NCI-H187 (cell line): ENCODE data around the gene INTS2.
A peak's percentile ranks its signal among the peaks of the same experiment; 100 is the strongest.
"Not testable (repeated sequence)": the region's sequence is repeated elsewhere in the genome, so short reads cannot be mapped to it uniquely, and the experiment has no call there.

Experiments used
- DNase-seq, 2 experiments: peaks; one replicate each; lab custom pipeline; 2025; lab: John Stamatoyannopoulos, UW

INTS2 gene

DNA sequence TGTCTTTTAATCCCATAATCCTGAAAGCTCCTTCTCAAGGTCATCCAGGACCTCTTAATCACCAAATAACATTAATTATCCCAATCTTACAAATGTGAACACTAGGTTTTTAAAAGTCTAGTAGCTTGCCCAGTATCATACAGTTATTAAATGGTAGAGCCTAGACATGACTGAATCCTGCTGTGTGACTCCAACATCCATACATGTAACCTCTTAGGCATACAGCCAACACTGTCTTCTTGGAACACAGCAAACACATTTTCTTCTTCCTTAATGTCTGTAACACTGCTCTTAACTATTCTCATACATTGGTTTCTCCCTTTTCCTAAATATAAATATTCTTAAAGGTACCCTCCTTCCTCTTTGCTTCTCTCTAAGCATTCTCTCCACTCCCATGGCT is 78.1 kb downstream of the INTS2 start:
- no peak for DNase-seq

DNA sequence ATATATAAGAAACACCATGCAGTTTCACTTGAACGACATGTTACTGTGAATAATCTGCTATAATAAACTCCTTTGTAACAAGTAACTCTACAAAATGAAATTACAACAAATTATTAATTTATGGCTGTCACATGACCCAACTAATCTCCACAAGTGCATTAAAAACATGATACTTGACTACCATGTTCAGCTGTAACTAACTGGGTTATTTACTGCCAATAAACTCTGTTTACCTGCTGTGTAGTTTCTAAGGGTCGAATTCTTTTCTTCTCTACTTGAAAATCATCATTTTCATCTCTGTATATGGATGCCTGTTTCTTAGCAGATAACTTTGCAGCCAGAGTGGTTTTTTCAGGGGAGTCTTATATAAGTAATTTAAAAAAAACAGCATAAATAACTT is 78.9 kb downstream of the INTS2 start:
- no peak for DNase-seq

DNA sequence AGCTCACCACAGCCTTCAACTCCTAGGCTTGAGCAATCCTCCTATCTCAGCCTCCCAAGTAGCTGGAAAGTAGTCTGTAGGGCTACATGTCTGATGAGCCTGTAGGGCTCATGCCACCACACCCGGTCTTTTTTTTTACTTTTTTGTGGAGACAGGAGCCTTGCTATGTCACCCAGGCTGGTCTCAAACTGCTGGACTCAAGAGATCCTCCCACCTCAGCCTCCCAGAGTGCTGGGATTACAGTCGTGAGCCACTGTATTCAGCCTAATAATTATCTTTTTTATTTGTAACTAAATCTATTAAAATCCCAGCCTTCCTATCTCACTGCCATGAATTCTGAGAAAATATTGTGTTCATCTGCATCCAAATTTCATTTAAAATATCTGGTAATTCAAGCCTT is 79.5 kb downstream of the INTS2 start:
- no peak for DNase-seq

DNA sequence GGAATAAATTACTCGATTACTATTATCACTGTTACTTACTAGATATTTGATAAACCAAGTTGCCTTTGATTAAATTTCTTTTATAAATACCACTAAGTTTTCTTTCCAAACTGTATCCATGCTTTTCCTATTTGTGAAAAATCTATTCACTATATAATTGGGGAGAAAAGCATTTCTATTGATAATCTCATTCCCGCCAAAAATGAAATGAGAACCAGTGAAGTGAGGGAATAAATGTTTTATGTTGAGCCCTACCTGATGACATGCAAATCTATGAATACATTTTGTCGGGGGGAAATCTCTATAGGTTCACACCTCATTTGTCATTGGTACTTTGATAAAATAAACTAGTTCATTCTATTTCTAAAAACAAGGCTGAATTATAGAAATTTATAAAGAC is 80.1 kb downstream of the INTS2 start:
- no peak for DNase-seq

DNA sequence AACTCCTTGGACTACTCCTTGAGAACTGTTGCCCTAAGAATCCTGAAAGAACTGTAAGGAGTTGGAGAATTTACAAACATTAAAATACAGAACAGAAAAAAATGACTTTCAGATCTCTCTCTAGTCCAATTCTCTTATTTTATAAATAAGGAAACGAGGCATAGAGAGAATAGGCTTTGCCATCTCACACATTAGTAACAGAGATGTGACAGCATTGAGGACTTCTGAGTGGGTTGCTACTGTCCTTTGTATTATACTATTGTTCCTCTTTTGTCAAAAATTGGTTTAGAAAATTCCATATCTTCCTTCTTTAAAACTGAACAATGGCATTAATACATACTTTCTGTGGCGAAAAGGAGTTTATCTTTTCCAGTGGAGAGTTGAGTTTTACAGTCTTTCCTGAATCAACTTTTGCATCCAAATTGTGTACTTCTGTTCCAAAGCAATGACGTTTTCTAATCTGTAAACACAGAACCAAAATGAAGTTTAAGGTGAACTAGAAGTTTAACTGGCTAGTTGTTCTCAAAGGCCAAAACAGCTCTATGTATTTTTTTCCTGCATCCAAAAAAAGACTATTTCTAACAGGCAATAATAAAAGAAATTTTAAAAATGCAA is 80.9 kb downstream of the INTS2 start:
- no peak for DNase-seq

DNA sequence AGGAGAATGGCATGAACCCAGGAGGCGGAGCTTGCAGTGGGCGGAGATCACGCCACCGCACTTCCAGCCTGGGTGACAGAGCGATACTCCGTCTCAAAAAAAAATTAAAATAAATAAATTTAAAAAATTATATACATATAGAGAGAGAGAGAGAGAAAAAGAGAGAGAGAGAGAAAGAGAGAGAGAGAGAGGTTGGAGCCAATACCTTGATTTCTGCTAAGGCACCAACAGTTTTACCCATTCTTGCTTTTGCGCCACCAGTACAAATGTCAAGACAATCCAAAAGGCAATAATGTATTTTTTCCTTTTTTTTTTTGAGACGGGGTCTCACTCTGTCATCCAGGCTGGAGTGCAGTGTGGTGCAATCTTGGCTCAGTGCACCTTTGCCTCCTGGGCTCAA is 81.7 kb downstream of the INTS2 start:
- DNase-seq = no peak

DNA sequence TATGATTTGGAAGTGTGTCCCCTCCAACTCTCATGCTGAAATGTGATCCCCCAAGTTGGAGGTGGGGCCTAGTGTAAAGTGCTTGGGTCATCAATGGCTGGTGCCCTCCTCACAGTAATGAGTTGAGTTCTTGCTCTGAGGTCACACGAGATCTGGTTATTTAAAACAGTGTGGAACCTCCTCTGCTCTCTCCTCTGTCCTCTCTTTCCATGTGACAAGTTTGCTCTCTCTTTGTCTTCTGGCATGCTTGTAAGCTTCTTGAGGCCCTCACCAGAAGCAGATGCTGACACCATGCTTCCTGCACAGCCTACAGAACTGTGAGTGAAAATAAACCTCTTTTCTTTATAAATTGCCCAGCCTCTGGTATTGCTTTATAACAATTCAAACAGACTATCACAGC is 84.3 kb downstream of the INTS2 start:
- no peak for DNase-seq

DNA sequence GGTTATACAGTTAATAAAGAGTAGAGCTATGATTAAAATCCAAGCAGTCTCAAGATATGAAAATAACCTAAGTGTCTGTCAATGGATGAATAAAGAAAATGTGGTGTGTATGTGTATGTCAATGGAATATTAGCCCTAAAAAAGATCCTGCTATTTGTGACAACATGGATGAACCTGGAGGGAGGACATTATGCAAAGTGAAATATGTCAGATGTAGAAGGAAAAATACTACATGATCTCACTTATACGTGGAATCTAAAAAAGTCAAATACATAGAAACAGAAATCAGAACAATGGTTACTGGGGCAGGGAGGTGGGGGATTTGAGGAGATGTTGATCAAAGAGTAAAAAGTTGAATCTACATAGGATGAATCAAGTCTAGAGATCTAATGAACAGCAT is 84.9 kb downstream of the INTS2 start:
- DNase-seq = no peak

DNA sequence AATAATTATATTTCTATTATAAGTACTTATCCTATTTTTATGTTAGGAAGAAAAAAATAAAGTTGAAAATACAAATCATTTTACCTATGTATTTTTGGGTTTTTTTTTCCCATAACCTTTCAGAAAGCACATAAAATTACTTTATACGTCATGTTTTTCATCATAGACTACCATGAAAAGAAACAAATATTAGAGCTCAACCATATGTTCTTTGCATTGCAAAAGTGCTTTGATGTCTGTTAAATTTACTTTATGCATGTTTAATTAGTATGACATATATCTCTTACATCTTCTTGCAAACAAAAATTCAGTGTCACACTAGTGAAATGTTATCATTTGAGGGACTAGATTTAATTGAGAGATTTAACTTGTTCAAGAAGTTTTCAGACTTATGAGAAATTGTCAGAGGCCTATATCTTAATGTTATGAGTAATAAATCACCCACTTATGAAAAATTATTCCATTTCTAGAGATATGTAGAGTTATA is 88.4 kb downstream of the INTS2 start:
- DNase-seq = no peak

DNA sequence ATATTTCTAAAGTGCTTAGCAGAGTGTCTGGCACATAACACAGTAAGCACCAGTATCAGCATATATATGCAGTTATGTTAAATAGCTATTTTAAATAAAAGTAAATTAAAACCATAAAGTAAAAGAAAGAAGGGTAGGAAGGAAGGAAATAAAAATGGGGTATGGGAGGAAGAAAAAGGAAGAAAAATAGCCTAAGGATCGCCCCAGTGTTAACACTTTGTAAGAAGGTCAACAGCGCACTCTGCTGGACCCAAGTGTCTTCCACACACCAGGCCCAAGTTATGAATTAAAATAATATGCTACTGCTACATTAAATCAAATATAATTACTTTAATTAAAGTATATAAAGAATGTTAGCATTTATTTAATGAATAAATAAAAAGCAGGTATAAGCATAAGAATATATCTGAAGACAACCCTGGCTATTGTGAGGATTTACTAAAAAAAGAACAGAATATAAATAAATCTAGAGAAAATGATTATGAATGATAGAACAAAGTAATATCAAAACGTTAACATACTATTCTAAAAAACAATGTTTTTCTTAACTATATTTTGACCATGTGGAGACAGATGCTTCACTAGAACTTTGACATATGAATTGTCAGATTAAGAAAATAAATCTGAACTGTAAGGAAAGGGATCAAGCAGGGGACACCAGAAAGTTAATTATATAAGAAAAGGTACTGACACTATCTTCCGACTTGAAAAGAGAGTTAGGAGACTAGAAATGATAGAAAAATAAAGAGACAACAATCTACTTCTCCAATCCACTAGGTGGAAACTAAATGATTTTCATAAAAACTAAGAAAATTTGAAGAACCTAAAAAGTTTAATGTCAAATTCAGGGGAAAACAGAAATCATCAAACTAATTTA is 90.4 kb downstream of the INTS2 start:
- DNase-seq = peak in 1 of 2 experiments; percentile 28

DNA sequence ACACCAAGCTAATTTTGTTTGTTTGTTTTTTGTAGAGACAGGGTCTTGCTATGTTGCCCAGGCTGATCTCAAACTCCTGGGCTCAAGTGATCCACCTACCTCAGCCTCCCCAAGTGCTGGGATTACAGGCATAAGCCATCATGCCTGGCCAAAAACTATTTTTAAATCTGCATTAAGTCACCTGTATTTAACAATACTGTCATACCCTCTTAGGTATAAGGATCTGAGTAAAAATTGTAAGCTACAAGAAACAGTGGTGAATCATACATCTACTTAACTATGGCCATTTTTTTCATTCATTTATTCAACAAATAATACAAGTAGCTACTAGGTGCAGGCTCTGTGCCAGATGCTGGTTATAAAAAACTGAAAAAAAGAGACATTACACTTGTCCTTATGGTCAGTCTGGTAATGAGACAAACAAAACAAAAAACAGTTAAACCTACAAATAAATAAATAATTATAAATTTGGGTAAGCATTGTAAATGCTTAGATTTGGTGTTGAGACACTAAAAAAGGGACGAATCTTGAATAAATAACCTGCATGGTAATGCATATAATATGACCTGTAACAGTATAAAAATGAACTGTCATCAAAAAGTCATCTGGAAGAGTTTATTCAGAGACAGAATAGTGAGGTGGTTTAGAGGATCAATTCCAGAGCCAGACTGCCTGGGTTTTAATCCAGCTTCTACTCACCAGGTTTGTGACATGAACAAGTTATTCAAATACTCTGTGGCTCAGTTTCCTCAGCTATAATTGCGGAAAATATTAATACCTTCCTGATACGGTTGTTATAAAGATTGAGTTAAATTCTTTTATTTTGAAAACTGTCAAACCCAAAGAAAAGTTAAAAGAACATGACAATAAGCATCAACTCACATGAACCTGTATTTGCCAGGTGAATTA is 91.3 kb downstream of the INTS2 start:
- no peak for DNase-seq

DNA sequence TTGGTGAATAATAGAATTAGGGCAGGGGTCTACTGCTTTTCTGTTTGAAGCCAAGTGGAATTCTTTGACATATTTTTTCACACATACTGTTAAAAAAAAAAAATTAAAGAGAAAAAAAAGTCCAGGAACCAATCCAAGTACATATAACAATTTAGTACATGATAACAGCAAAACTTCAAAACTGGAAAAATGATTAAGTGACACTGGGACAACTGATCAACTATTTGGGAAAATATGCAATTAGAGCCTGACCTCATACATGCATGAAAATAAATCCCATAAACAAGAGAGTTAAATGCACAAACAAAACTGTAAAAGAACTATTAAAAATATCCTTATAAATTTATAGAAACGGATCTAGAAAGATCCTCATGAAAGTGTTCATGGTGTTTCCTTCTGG is 92.2 kb downstream of the INTS2 start:
- no peak for DNase-seq

DNA sequence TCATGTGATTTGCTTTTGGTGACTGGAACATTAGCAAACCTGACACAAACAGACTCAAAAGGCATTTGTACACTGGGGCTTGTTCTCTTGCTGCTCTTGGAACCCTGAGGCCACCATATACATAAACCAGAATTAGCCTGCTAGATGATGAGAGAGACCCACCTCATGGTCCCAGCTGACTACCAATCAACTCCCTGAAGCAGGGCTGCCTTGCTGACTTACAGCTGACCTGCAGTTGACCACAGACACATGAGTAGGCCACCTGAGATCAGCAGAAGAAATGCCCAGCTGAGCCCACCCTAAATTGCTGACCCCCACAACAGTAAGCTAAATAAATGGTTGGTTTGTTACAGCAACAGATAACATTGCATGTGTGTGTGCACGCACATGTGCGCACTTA is 93.2 kb downstream of the INTS2 start:
- DNase-seq = no peak

DNA sequence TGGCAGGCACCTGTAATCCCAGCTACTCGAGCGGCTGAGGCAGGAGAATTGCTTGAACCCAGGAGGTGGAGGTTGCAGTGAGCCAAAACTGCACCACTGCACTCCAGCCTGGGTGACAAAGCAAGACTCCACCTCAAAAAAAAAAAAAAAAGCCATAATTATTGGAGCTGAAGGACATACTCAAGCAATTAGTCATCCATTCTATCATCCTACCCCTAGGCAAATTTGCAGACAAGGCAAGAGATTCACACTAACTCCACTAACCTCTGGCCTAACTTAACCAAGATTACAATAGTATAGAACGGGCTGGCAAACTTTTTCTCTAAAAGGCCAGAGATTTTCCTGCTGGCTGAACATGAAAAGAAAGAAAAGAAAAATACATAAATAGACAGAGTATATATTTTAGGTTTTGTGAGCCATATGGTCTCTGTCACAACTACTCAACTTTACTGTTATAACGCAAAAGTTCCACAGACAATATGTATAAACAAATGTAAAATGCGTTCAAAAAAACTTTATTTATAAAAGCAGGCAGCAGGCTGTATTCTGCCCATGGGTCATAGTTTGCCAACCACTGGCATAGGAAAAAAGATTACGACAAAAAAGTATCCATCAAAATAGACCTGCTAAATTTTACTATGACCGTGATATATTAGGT is 94.1 kb downstream of the INTS2 start:
- DNase-seq = no peak

DNA sequence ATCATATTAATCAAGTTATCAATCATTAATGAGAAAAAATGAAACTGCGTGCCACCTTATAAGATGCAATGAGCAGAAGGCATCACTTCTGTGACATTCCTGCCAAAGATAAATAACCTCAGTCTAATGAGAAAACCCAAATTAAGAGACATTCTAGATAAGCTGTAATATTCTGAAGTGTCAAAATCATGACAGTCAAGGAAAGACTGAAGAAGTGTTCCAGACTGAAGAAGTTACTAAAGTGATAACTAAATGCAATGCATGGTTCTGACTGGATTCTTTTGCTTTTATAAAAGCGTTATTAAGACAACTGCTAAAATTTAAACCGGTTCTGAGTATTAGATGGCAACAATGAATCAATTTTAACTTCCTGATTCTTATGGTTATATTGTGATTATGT is 95.3 kb downstream of the INTS2 start:
- DNase-seq = no peak

DNA sequence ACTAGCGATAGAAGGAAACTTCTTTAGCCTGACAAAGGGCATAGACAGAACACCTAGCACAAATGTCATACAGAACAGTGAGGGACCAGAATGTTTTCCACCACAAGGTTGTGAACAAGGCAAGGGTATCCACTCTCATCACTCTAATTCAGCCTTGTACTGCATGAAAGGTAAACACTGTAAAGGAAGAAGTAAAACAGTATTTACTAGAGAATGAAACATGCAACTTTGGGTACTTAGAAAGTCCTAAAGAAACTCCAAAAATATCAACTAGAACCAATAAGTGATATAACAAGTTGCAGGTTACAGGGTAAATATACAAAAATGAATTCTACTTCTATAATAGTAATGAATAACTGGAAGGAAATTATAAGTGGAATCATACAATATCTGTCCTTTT is 96.7 kb downstream of the INTS2 start:
- no peak for DNase-seq

DNA sequence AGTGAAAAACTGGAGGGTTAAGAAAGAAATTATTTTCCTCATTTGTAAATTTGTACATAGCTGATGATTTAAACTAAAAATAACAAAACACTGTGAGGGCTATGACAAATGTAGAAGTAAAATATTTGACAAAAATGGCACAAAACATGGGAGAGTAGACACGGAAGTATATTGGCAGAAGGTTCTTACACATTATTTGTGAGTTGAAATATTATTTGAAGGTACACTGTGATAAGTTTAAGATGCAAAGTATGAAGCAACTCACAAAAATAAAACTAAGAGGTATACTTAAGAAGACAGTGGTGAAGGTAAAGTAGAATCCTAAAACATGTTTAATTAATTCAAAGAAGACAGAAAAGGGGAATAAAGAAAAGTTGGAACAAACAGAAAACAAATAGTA is 99.1 kb downstream of the INTS2 start:
- no peak for DNase-seq

DNA sequence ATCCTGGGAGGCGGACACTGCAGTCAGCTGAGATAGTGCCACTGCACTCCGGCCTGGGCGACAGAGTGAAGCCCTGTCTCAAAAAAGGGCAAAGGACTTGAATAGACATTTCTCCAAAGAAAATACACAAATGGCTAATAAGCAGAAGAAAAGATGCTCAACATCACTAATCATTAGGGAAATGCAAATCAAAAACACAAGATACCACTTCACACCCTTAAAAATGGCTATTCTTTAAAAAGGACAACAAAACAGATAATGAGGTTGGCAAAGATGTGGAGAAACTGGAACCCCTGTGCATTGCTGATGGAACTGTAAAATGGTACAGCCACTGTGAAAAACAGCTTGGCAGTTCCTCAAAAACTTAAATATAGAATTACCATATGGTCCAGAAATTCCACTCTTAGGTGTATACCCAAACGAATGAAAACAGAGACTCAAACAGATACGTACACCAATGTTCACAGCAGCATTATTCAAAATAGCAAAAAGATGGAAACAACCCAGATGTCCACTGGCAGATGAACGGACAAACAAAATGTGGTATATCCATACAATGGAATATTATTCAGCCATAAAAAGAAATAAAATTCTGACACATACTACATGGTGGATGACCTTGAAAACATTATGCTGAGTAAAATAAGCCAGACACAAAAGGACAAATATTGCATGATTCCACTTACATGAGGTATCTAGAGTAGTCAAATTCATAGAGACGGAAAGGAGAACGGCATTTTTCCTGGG is 100.0 kb downstream of the INTS2 start:
- DNase-seq = no peak

DNA sequence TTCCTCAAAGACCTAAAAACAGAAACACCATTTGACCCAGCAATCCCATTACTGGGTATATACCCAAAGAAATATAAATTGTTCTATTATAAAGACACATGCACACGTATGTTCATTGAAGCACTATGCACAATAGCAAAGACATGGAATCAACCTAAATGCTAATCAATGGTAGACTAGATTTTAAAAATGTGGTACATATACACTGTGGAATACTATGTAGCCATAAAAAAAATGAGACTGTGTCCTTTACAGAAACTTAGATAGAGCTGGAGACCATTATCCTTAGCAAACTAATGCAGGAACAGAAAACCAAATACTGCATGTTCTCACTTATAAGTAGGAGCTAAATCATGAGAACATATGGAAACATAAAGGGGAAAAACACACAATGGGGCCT is 100.9 kb downstream of the INTS2 start:
- DNase-seq = not testable (repeated sequence)

DNA sequence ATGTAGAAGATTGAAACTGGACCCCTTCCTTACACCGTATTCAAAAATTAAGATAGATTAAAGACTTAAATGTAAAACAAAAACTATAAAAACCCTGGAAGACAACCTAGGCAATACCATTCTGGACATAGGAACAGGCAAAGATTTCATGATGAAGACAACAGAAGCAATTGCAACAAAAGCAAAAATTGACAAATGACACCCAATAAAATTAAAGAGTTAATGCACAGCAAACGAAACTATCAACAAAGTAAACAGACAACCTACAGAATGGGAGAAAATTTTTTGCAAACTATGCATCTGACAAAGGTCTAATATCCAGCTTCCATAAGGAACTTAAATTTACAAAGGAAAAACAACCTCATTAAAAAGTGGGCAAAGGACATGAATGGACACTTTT is 101.6 kb downstream of the INTS2 start:
- not testable (repeated sequence) for DNase-seq

DNA sequence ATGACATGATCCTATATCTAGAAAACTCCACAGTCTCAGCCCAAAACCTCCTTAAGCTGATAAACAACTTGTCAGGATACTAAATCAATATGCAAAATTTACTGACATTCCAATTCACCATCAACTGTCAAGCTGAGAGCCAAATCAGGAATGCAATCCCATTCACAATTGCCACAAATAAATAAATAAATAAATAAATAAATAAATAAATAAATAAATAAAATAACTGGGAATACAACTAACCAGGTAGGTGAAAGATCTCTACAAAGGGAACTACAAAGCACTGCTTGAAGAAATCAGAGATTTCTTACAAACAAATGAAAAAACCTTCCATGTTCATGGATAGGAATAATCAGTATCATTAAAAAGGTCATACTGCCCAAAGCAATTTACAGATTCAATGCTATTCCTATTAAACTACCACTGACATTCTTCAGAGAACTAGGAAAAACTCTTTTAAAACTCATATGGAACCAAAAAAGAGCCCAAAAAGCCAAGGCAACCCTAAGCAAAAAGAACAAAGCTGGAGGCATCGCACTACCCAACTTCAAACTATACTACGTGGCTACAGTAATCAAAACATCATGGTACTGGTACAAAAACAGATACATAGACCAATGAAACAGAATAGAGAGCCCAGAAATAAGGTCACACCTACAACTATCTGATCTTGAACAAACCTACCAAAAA is 102.2 kb downstream of the INTS2 start:
- no peak for DNase-seq
